ENCODE results near the gene CILP.
"Not testable (repeated sequence)": the region's sequence is repeated elsewhere in the genome, so short reads cannot be mapped to it uniquely, and the experiment has no call there.

Gene CILP

DNA sequence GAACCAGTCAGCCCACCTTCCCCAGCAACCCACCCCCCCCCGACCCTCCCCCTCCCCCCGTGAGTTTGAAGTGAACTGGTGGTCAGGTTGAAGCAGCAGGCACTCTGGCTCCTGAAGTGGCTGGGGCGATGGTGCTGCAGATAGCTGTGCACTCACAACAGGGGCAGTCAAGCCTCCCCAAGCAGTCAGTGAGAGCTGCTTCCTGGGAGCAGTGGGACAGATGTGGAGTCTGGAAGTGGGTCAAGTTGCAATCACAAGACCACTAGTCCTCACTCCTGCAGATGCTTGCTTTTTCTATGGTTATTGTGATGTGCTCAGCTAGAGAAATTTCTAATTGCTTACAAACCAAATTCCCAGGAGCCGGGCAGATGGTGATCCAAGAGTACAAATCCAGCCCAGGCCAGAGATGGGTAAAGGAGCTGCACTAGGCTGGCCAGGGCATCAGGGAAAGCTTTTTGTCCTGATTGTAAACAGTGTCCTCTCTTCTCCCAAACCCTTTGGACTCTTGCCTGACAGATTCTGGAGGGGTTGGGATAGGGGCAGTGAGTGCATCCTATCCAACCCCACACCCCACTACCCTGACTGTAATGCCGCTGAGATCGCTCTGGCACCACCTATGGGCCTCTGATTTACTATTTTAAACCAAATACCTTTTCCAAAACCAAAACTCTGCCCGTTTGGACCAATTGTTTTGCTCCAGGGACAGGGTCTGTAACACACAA is 16.3 kb downstream of the CILP start:
- Histone ChIP-seq H3K9me3 (ENCODE audit: insufficient read depth, low read length) (no peaks in the 10 kb centered on the region), H3K36me3 (replicated peaks; ENCODE audit: low read depth, low read length) (no peaks in the 10 kb centered on the region), H3K27ac (ENCODE audit: low read length) (no peak overlapping the region), H3K4me2 (ENCODE audit: low read length) (no peak overlapping the region), H3K4me1 (ENCODE audit: low read length) (no peaks in the 10 kb centered on the region), H4K20me1 (ENCODE audit: insufficient read depth, low read length) (no peaks in the 10 kb centered on the region), H3K4me3 (ENCODE audit: low read length) (no peak overlapping the region), H3K9ac (ENCODE audit: low read length) (no peak overlapping the region), H2AFZ (ENCODE audit: low read depth, low read length) (no peak overlapping the region), H3K27me3 (ENCODE audit: low read depth, low read length) (peaks cover 4% of the 10 kb centered on the region; the same call in 1 of the 2 replicates), H3K79me2 (ENCODE audit: low read length) (no peaks in the 10 kb centered on the region)
- TF ChIP-seq, protein P1, sequence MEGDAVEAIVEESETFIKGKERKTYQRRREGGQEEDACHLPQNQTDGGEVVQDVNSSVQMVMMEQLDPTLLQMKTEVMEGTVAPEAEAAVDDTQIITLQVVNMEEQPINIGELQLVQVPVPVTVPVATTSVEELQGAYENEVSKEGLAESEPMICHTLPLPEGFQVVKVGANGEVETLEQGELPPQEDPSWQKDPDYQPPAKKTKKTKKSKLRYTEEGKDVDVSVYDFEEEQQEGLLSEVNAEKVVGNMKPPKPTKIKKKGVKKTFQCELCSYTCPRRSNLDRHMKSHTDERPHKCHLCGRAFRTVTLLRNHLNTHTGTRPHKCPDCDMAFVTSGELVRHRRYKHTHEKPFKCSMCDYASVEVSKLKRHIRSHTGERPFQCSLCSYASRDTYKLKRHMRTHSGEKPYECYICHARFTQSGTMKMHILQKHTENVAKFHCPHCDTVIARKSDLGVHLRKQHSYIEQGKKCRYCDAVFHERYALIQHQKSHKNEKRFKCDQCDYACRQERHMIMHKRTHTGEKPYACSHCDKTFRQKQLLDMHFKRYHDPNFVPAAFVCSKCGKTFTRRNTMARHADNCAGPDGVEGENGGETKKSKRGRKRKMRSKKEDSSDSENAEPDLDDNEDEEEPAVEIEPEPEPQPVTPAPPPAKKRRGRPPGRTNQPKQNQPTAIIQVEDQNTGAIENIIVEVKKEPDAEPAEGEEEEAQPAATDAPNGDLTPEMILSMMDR (IDR thresholded peaks at IDR 0.05; ENCODE audit: low read depth, low read length), result no peak
- TF ChIP-seq EZH2phosphoT487 (IDR thresholded peaks at IDR 0.05; ENCODE audit: low read depth), result no peak

- H3K9ac ChIP-seq (ENCODE audit: low read length), result no peak overlapping the region
- H3K9me3 ChIP-seq (ENCODE audit: insufficient read depth, low read length), result no peaks in the 10 kb centered on the region
- H3K79me2 ChIP-seq (ENCODE audit: low read length), result no peaks in the 10 kb centered on the region
- no peaks in the 10 kb centered on the region for H3K4me1 ChIP-seq (ENCODE audit: low read length)
- H3K36me3 ChIP-seq (replicated peaks; ENCODE audit: low read depth, low read length), result no peaks in the 10 kb centered on the region
- H3K4me2 ChIP-seq (ENCODE audit: low read length), result no peak overlapping the region
- no peak for TF ChIP-seq EZH2phosphoT487 (IDR thresholded peaks at IDR 0.05; ENCODE audit: low read depth)
- TF ChIP-seq, protein P1 (IDR thresholded peaks at IDR 0.05; ENCODE audit: low read depth, low read length), result no peak
- H4K20me1 ChIP-seq (ENCODE audit: insufficient read depth, low read length), result no peaks in the 10 kb centered on the region
- no peak overlapping the region for H3K4me3 ChIP-seq (ENCODE audit: low read length)
- no peaks in the 10 kb centered on the region for H3K27me3 ChIP-seq (ENCODE audit: low read depth, low read length)
- no peak overlapping the region for H2AFZ ChIP-seq (ENCODE audit: low read depth, low read length)
- no peak overlapping the region for H3K27ac ChIP-seq (ENCODE audit: low read length)
Observed at GRCh38 chr15:65192016-65192415, 19.3 kb downstream of the CILP start.

DNA sequence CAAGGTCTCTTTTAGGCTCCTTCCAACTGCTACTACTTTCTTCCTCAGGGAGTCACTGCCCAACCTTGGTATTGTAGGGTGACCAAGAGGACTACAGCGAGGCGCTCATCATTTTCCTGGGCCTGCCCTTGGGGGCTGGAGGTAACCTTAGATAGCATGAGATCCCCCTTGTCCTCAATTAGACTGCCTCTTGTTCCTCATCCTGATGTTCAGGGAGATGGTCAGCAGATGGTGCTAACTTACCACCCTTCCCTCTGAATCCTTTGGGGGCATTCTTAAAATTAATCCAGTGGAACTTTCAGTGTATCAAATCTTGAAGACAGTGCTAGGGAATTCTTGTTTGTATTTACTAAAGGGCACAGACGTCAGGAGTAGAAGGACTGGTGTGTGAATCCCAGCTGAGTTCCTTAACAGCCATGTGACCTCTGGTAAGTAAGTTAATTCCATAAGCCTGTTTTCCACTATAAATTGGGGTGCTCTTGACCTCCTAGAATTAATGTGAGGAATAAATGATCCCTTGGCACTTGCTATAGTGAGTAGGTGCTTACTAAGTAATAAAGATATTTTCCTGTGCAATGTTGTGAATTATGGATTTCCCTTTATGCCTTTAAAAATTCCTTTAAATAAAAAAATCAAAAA is 22.1 kb downstream of the CILP start:
- H3K27ac ChIP-seq (ENCODE audit: low read length), result no peak overlapping the region
- no peaks in the 10 kb centered on the region for H3K36me3 ChIP-seq (replicated peaks; ENCODE audit: low read depth, low read length)
- H3K4me1 ChIP-seq (ENCODE audit: low read length), result peaks cover 4% of the 10 kb centered on the region; the same call in 1 of the 2 replicates
- TF ChIP-seq EZH2phosphoT487 (IDR thresholded peaks at IDR 0.05; ENCODE audit: low read depth), result no peak
- TF ChIP-seq, protein P1 (IDR thresholded peaks at IDR 0.05; ENCODE audit: low read depth, low read length), result peak; percentile 96
- no peaks in the 10 kb centered on the region for H3K27me3 ChIP-seq (ENCODE audit: low read depth, low read length)
- H3K4me2 ChIP-seq (ENCODE audit: low read length), result no peak overlapping the region
- no peaks in the 10 kb centered on the region for H3K9me3 ChIP-seq (ENCODE audit: insufficient read depth, low read length)
- H4K20me1 ChIP-seq (ENCODE audit: insufficient read depth, low read length), result no peaks in the 10 kb centered on the region
- H3K79me2 ChIP-seq (ENCODE audit: low read length), result peaks cover 9% of the 10 kb centered on the region
- H2AFZ ChIP-seq (ENCODE audit: low read depth, low read length), result peak overlapping the region; percentile 28; the same call in 1 of the 2 replicates
- H3K4me3 ChIP-seq (ENCODE audit: low read length), result no peak overlapping the region
- H3K9ac ChIP-seq (ENCODE audit: low read length), result no peak overlapping the region

DNA sequence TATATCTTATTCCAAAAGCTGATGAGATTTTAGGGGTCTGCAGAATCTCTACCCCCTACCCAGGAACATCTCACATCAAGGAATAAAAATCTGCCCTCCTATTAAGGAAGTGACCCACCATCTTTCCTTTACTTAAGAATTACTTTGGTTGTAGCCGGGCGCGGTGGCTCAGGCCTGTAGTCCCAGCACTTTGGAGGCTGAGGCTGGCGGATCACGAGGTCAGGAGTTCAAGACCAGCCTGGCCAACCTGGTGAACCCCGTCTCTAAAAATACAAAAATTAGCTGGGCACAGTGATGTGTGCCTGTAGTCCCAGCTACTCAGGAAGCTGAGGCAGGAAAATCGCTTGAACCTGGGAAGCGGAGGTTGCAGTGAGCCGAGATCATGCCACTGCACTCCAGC is 22.8 kb downstream of the CILP start:
- not testable (repeated sequence) for H3K27ac ChIP-seq (ENCODE audit: low read length); H3K27me3 ChIP-seq (ENCODE audit: low read depth, low read length); H3K9ac ChIP-seq (ENCODE audit: low read length); H4K20me1 ChIP-seq (ENCODE audit: insufficient read depth, low read length); H3K4me3 ChIP-seq (ENCODE audit: low read length); H3K4me2 ChIP-seq (ENCODE audit: low read length); H3K4me1 ChIP-seq (ENCODE audit: low read length); H2AFZ ChIP-seq (ENCODE audit: low read depth, low read length); H3K36me3 ChIP-seq (replicated peaks; ENCODE audit: low read depth, low read length); H3K9me3 ChIP-seq (ENCODE audit: insufficient read depth, low read length)
- peaks cover 17% of the 10 kb centered on the region for H3K79me2 ChIP-seq (ENCODE audit: low read length)

Data from OCI-LY3 (cell line).